ENCODE data around the gene SUPT4H1.

DNA sequence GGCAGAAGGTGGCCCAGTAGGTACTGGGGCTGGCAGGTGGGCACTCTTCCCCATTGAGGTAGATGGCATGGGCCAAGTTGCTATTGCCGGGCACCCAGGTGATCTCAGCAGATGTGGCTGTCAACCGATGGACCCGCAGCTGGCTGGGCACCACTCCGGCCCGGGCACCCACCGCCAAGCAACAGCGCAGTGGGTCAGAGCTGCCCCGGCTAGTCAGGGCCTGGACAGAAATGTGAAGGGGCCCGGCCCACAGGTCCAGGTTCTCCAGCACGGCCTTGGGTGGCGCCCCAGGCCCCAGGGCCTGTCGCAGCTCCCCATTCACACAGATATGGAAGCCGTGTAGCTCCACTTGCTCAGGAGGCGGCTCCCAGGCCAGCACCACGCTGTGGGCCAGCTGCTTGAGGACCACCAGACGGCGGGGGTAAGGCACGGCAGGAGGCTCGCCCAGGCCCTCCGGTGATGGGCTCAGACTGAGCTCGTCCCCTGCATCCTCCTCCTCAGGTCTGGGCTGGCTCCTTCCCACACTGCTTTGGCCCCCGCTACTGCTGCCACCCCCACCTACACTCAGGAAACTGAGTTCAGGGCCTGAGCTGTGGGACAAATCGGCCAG lies 39.9 kb downstream of the SUPT4H1 start:
- TF ChIP-seq, protein P1, sequence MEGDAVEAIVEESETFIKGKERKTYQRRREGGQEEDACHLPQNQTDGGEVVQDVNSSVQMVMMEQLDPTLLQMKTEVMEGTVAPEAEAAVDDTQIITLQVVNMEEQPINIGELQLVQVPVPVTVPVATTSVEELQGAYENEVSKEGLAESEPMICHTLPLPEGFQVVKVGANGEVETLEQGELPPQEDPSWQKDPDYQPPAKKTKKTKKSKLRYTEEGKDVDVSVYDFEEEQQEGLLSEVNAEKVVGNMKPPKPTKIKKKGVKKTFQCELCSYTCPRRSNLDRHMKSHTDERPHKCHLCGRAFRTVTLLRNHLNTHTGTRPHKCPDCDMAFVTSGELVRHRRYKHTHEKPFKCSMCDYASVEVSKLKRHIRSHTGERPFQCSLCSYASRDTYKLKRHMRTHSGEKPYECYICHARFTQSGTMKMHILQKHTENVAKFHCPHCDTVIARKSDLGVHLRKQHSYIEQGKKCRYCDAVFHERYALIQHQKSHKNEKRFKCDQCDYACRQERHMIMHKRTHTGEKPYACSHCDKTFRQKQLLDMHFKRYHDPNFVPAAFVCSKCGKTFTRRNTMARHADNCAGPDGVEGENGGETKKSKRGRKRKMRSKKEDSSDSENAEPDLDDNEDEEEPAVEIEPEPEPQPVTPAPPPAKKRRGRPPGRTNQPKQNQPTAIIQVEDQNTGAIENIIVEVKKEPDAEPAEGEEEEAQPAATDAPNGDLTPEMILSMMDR (IDR thresholded peaks at IDR 0.05 in 8 of 11, conservative IDR thresholded peaks at IDR 0.05 in 3 of 11) = no peak
- TF ChIP-seq POLR2A (IDR thresholded peaks at IDR 0.05) (no peak), POLR2AphosphoS5 (IDR thresholded peaks at IDR 0.05) (no peak)

Data from spleen (tissue), 7 donors.